ENCODE results near the gene CAGE1. TPM values are rescaled to one million over a fixed set of nuclear protein-coding genes. Genes with fewer than 3 reads are reported as not detected.

The CAGE1 gene
- polyA plus RNA-seq, 4 donors, result 0.20 to 0.27 TPM; not detected in 2

Other genes starting within 250 kb of the CAGE1 start
- gene SSR1, start 76.5 kb downstream of the CAGE1 start, polyA plus RNA-seq (ENCODE audit: insufficient read length in 4 of 4), result 100 to 1,000 TPM; 112 to 137 (median 129) TPM
- gene RIOK1, start 66 bp upstream of the CAGE1 start, polyA plus RNA-seq (ENCODE audit: insufficient read length in 4 of 4), result 10 to 100 TPM; 28.5 to 35.0 (median 32.5) TPM
- gene DSP, start 151.9 kb upstream of the CAGE1 start, polyA plus RNA-seq (ENCODE audit: insufficient read length in 4 of 4), result 10 to 100 TPM; 62.6 to 84.1 (median 70.6) TPM
- 10 to 100 TPM; 19.3 to 30.1 (median 22.7) TPM for gene SNRNP48, start 200.5 kb upstream of the CAGE1 start, polyA plus RNA-seq (ENCODE audit: insufficient read length in 4 of 4)

All from left renal cortex interstitium (tissue), 4 donors.